Lung (tissue), 12 donors: ENCODE results near the gene IZUMO1. TPM values are rescaled to one million over a fixed set of nuclear protein-coding genes. Genes with fewer than 3 reads are reported as not detected.
A peak's percentile ranks its signal among the peaks of the same experiment; 100 is the strongest.
"Not testable (repeated sequence)": the region's sequence is repeated elsewhere in the genome, so short reads cannot be mapped to it uniquely, and the experiment has no call there.

Source experiments
- ATAC-seq: fragments of 200-7000 bp; cut with Tn5 transposase; one replicate; pipeline ENCODE4 v1.9.1; 2020; ENCODE audit warnings: moderate number of reproducible peaks; ENCODE audit not compliant: insufficient read depth, low FRiP score
- DNase-seq, 3 donors: peaks; one replicate each; pipeline ENCODE4 v3.0.0-alpha.2; 2013 to 2017
- H3K27ac ChIP-seq, 2 donors: one replicate each; pipeline ENCODE4 v1.5.1; 2013; ENCODE audit warnings: mild to moderate bottlenecking in 2 of 2, moderate library complexity in 2 of 2, control low read depth in 1 of 2, inconsistent platforms in 1 of 2, low read depth in 1 of 2, low read length in 1 of 2
- H3K27me3 ChIP-seq, 3 donors: one replicate each; pipeline ENCODE4 v1.5.1; 2013; ENCODE audit warnings: low read length in 2 of 3; ENCODE audit not compliant: control insufficient read depth in 3 of 3, insufficient read depth in 3 of 3
- H3K36me3 ChIP-seq, 4 donors: one replicate each; pipeline ENCODE4 v1.5.1; 2013; ENCODE audit warnings: low read length in 4 of 4, mild to moderate bottlenecking in 1 of 4, moderate library complexity in 1 of 4; ENCODE audit not compliant: control insufficient read depth in 4 of 4, insufficient read depth in 4 of 4
- H3K4me1 ChIP-seq, 5 donors: one replicate each; pipeline ENCODE4 v1.5.1; 2013; ENCODE audit warnings: low read length in 5 of 5, mild to moderate bottlenecking in 2 of 5, moderate library complexity in 1 of 5; ENCODE audit not compliant: control insufficient read depth in 5 of 5, insufficient read depth in 5 of 5
- H3K4me3 ChIP-seq: one replicate; pipeline ENCODE4 v1.5.1; 2013; ENCODE audit warnings: mild to moderate bottlenecking, control low read depth, moderate library complexity
- H3K9ac ChIP-seq, 2 donors: one replicate each; pipeline ENCODE4 v1.5.1; 2013; ENCODE audit warnings: low read length in 2 of 2, control low read depth in 1 of 2; ENCODE audit not compliant: insufficient read depth in 1 of 2
- H3K9me3 ChIP-seq, 4 donors: one replicate each; pipeline ENCODE4 v1.5.1; 2013; ENCODE audit warnings: low read length in 3 of 4, mild to moderate bottlenecking in 1 of 4, moderate library complexity in 1 of 4; ENCODE audit not compliant: control insufficient read depth in 4 of 4, insufficient read depth in 3 of 4
- CTCF ChIP-seq: IDR thresholded peaks from 2 replicates; pipeline ENCODE4 v1.5.1; 2012; ENCODE audit warnings: mild to moderate bottlenecking; ENCODE audit errors: control extremely low read depth, extremely low read depth
- WGBS, 2 donors: extraction: QIAGEN DNeasy Blood & Tissue Kit; methylation state at CpG; one replicate each; pipeline ENCODE4 v1.1.7; 2013; 5-methylcytosine and 5-hydroxymethylcytosine counted together
- polyA plus RNA-seq, 2 donors: library from polyadenylated mRNA; stranded (reverse); fragments of 200-250 nt; gene quantifications; one replicate each; pipeline ENCODE4 v1.2.1, GENCODE V29; 2013
- total RNA-seq, 2 donors: library from RNA; depleted of rRNA in 1 of 2; stranded (reverse); fragments of >200 nt in 1 of 2; gene quantifications; one replicate each; pipeline ENCODE4 v1.2.1, GENCODE V29; 2014 to 2021
- donor health status: control.
- donor health status: control.
- donor health status: Bipolar disorder and iron deficiency.
- donor health status: healthy.
- donor health status: DM: yes; HTN: yes; CAD: no.

The IZUMO1 gene
- total and polyA plus RNA-seq, 4 donors: 0.97 to 3.1 (median 1.8) TPM

- Histone ChIP-seq H3K4me3 (no peak overlapping the region), H3K27me3 (no peaks in the 10 kb centered on the region), H3K27ac (no peak overlapping the region), H3K4me1 (peaks cover 0 to 41% (median 17%) of the 10 kb centered on the region in 5 donors), H3K9me3 (no peaks in the 10 kb centered on the region), H3K36me3 (peaks cover 0 to 4% (median 0%) of the 10 kb centered on the region in 4 donors), H3K9ac (no peak overlapping the region)
- TF ChIP-seq CTCF: no peak
- no peak for ATAC-seq
- WGBS, 2 donors: 63 to 76% methylated on average over 15 of the region's 15 CpGs
- peak in 2 of 3 donors; percentile 13 to 14 for DNase-seq
Observed at GRCh38 chr19:48718711-48719231, 27.9 kb downstream of the IZUMO1 start.

- H3K27ac ChIP-seq, ATAC-seq, H3K9me3 ChIP-seq, DNase-seq, H3K27me3 ChIP-seq, H3K4me3 ChIP-seq, H3K9ac ChIP-seq, H3K36me3 ChIP-seq: not testable (repeated sequence)
- H3K4me1 ChIP-seq: peaks cover 0 to 46% (median 18%) of the 10 kb centered on the region in 5 donors
- 96 to 97% methylated on average over 13 of the region's 13 CpGs for WGBS, 2 donors
Observed at GRCh38 chr19:48718106-48718505, 28.6 kb downstream of the IZUMO1 start.

- ATAC-seq (no peak), DNase-seq (peak; percentile 87 to 93 (median 88))
- Histone ChIP-seq H3K27ac (peak overlapping the region; percentile 17 to 56), H3K4me3 (no peak overlapping the region), H3K27me3 (no peaks in the 10 kb centered on the region), H3K9ac (peak overlapping the region in 1 of 2 donors; percentile 62), H3K36me3 (peaks cover 0 to 4% (median 0%) of the 10 kb centered on the region in 4 donors), H3K4me1 (peaks cover 0 to 46% (median 18%) of the 10 kb centered on the region in 5 donors), H3K9me3 (no peaks in the 10 kb centered on the region)
- TF ChIP-seq CTCF: no peak
- 24 to 55% methylated on average over 17 to 24 of the region's 24 CpGs for WGBS, 2 donors
Observed at GRCh38 chr19:48716562-48717291, 30.0 kb downstream of the IZUMO1 start.

- Histone ChIP-seq H3K9me3 (peaks cover 0 to 3% (median 0%) of the 10 kb centered on the region in 4 donors), H3K27ac (peak overlapping the region; percentile 34 to 37), H3K9ac (peak overlapping the region in 1 of 2 donors; percentile 13), H3K4me3 (no peak overlapping the region), H3K27me3 (no peaks in the 10 kb centered on the region), H3K4me1 (peaks cover 0 to 46% (median 17%) of the 10 kb centered on the region in 5 donors), H3K36me3 (peaks cover 0 to 2% (median 0%) of the 10 kb centered on the region in 4 donors)
- DNase-seq (no peak), ATAC-seq (no peak)
- 71 to 86% methylated on average over 19 of the region's 19 CpGs for WGBS, 2 donors
- TF ChIP-seq CTCF: no peak
Observed at GRCh38 chr19:48715681-48716171, 31.0 kb downstream of the IZUMO1 start.
